ENCODE measurements around the gene PIGR. TPM values are rescaled to one million over a fixed set of nuclear protein-coding genes. Genes with fewer than 3 reads are reported as not detected.
A peak's percentile ranks its signal among the peaks of the same experiment; 100 is the strongest.

Gene PIGR
- total RNA-seq, 1 donor from 2014 or later: not detected

DNA sequence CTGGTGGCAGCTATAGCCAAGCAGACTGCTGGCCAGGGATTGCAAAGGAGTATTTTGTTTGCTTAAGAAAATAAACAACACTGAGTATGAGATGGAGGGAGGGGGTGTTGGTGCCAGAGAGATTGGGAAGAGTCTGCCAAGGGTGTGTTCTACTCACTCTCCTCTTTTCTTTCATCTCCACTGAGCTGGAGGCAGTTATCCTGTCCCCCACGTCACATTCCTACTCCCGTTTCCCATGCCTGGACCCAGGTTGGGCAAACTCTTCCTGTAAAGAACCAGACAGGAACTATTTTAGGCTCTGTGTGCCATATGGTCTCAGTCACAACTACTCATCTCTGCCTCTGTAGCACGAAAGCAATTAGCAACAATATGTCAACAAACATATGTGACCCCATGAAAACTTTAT lies 50.4 kb downstream of the PIGR start:
- Mint-ChIP-seq H3K36me3 (ENCODE audit: low read depth) (no peaks in the 10 kb centered on the region), H3K4me3 (ENCODE audit: unreplicated experiment) (no peak overlapping the region), H3K4me1 (ENCODE audit: low read depth) (peaks cover 21% of the 10 kb centered on the region), H3K27me3 (ENCODE audit: low read depth) (peaks cover 1% of the 10 kb centered on the region), H3K27ac (ENCODE audit: unreplicated experiment) (no peak overlapping the region), H3K9me3 (ENCODE audit: low read depth) (no peaks in the 10 kb centered on the region)
- no peak for DNase-seq (ENCODE audit: low spot score)
- TF ChIP-seq, protein P1, sequence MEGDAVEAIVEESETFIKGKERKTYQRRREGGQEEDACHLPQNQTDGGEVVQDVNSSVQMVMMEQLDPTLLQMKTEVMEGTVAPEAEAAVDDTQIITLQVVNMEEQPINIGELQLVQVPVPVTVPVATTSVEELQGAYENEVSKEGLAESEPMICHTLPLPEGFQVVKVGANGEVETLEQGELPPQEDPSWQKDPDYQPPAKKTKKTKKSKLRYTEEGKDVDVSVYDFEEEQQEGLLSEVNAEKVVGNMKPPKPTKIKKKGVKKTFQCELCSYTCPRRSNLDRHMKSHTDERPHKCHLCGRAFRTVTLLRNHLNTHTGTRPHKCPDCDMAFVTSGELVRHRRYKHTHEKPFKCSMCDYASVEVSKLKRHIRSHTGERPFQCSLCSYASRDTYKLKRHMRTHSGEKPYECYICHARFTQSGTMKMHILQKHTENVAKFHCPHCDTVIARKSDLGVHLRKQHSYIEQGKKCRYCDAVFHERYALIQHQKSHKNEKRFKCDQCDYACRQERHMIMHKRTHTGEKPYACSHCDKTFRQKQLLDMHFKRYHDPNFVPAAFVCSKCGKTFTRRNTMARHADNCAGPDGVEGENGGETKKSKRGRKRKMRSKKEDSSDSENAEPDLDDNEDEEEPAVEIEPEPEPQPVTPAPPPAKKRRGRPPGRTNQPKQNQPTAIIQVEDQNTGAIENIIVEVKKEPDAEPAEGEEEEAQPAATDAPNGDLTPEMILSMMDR (IDR thresholded peaks at IDR 0.05): no peak

DNA sequence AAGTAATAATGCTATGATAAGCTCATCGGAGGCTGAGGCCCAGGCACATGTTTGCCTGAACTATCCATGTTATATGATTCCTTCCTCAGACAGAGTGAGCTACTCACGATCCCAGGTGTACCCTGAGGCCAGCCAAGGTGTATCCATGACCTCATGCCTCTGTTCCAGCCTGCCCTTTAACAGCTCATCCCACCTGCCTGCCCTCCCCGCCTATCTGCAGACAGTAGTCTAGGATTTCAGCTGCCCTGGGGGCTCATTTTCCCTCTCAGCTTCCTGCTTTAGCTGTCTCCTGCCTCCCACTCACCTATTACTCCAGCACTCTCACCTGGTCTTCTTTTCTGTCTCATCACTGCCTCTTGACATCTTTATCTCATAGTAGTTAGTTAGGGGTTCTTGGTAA lies 50.9 kb downstream of the PIGR start:
- H3K27me3 Mint-ChIP-seq (ENCODE audit: low read depth): peaks cover 1% of the 10 kb centered on the region
- no peaks in the 10 kb centered on the region for H3K36me3 Mint-ChIP-seq (ENCODE audit: low read depth)
- peak overlapping the region; percentile 15 for H3K27ac Mint-ChIP-seq (ENCODE audit: unreplicated experiment)
- no peak for DNase-seq (ENCODE audit: low spot score)
- TF ChIP-seq, protein P1 (IDR thresholded peaks at IDR 0.05): no peak
- no peak overlapping the region for H3K4me3 Mint-ChIP-seq (ENCODE audit: unreplicated experiment)
- H3K4me1 Mint-ChIP-seq (ENCODE audit: low read depth): peaks cover 24% of the 10 kb centered on the region
- no peaks in the 10 kb centered on the region for H3K9me3 Mint-ChIP-seq (ENCODE audit: low read depth)

DNA sequence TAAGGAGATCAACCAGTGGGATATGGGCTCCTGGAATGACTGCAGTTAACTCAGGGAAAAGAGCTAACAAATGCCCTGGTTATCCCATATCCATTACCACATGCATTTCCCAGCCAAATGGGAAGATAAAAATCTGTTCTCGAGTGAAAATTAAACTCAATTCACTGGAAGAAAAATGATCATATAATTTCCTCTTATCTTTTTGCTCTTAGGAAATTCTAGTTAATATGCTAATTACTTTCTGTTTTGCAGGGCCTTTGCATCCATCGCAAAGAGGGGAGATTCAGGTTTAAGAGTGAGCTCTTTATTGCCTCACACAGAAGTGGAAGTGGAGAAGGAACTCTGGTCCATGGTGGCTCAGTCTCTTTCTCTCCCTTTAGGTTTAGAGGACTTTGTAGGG lies 52.9 kb downstream of the PIGR start:
- Mint-ChIP-seq H3K36me3 (ENCODE audit: low read depth) (no peaks in the 10 kb centered on the region), H3K27me3 (ENCODE audit: low read depth) (peaks cover 4% of the 10 kb centered on the region), H3K4me1 (ENCODE audit: low read depth) (peaks cover 20% of the 10 kb centered on the region), H3K9me3 (ENCODE audit: low read depth) (no peaks in the 10 kb centered on the region), H3K4me3 (ENCODE audit: unreplicated experiment) (no peak overlapping the region), H3K27ac (ENCODE audit: unreplicated experiment) (no peak overlapping the region)
- TF ChIP-seq, protein P1 (IDR thresholded peaks at IDR 0.05): no peak
- DNase-seq (ENCODE audit: low spot score): no peak

DNA sequence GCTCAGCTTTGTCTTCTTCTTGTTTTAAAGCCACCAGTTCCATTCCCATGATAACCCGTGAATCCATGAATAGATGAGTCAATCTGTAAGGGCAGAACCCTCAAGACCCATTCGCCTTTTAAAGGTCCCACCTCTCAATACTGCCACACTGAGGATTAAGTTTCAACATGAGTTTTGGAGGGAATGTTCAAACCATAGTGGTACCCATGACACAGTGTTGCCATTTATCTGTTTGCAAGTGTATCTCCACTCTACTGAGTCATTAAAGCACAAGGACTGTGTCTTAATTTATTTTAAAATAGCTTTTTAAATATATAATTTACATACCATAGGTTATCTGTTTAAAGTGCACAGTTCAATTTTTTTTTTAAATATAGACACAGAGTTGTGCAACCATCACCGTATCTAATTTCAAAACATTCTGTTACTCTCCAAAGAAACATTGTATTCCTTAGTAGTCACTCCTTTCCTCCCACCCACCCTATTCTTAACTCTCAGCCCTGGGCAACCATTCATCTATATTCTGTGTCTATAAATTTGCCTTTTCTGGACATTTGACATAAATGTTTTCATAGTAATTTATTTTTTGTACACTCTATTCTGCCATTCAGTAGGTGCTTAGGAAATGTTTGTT lies 53.8 kb downstream of the PIGR start:
- no peaks in the 10 kb centered on the region for H3K36me3 Mint-ChIP-seq (ENCODE audit: low read depth)
- TF ChIP-seq, protein P1 (IDR thresholded peaks at IDR 0.05): no peak
- H3K27ac Mint-ChIP-seq (ENCODE audit: unreplicated experiment): no peak overlapping the region
- H3K9me3 Mint-ChIP-seq (ENCODE audit: low read depth): no peaks in the 10 kb centered on the region
- no peak overlapping the region for H3K4me3 Mint-ChIP-seq (ENCODE audit: unreplicated experiment)
- H3K27me3 Mint-ChIP-seq (ENCODE audit: low read depth): peaks cover 7% of the 10 kb centered on the region
- peaks cover 15% of the 10 kb centered on the region for H3K4me1 Mint-ChIP-seq (ENCODE audit: low read depth)
- DNase-seq (ENCODE audit: low spot score): no peak

DNA sequence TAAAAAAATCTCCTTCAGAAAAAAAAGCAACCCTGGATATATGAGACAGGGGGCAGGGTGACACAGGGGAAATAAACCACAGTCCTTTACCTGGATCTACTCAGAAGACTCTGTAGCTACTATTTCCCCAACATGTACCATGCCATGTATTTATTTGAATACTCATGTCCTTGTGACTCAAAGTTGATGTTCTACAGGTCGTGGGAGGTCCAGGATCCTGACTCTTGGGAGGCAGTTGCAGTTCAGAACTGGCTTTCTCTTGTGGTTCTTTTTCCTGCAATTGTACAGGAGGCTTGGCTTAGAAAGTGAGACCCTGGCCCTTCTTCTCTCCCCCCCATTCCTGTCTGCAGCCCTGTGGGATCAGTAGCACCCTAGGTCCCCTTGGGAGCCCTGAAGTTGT lies 54.9 kb downstream of the PIGR start:
- Mint-ChIP-seq H3K27ac (ENCODE audit: unreplicated experiment) (no peak overlapping the region), H3K4me1 (ENCODE audit: low read depth) (peaks cover 15% of the 10 kb centered on the region), H3K9me3 (ENCODE audit: low read depth) (no peaks in the 10 kb centered on the region), H3K36me3 (ENCODE audit: low read depth) (no peaks in the 10 kb centered on the region), H3K4me3 (ENCODE audit: unreplicated experiment) (no peak overlapping the region), H3K27me3 (ENCODE audit: low read depth) (peaks cover 13% of the 10 kb centered on the region)
- DNase-seq (ENCODE audit: low spot score): no peak
- TF ChIP-seq, protein P1 (IDR thresholded peaks at IDR 0.05): no peak
